Ovary (tissue), 3 donors: Measurements from ENCODE around the gene FAM13A.

Experiments used
- CTCF ChIP-seq, 3 donors: fragments of 450-650 bp in 2 of 3; fragments of 200-600 bp in 1 of 3; IDR thresholded peaks; one replicate each; pipeline versions ENCODE4 v1.5.1 to v1.8.0; 2016 to 2022; ENCODE audit warnings: antibody characterized with exemption in 3 of 3, mild to moderate bottlenecking in 1 of 3
- EP300 ChIP-seq: sonication (generic); formaldehyde crosslinking; IDR thresholded peaks from one replicate; pipeline ENCODE4 v1.6.1; 2017; ENCODE audit warnings: antibody characterized with exemption
- POLR2A ChIP-seq: fragments of 450-650 bp; IDR thresholded peaks from one replicate; pipeline ENCODE4 v1.6.1; 2017; ENCODE audit warnings: antibody characterized with exemption, mild to moderate bottlenecking, moderate library complexity
- donor health status: DM: no; HTN: no; CAD: no.

DNA sequence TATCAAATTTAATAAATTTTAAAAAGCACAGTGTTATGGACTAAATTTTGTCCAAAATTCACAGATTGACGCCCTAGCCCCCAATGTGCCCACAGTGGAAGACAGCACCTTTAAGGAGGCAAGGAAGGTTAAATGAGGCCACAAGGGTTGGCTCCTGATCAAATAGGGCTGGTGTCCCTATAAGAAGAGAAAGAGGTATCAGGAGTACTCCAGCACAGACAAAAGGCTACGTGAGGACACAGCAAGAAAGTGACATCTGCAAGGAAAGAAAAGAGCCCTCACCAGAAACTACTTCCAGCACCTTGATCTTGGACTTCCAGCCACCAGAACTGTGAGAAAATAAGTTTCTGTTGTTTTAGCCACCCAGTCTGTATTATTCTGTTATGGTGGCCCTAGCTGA is 48.8 kb downstream of the FAM13A start:
- TF ChIP-seq POLR2A (no peak), CTCF (IDR thresholded peaks at IDR 0.05) (no peak), EP300 (no peak)
